Adrenal gland (tissue), 5 donors: ENCODE data around the gene LRRC75A.

ENCODE experiments used
- POLR2A ChIP-seq, 2 donors: fragments of 450-650 bp; IDR thresholded peaks; one replicate each; pipeline ENCODE4 v1.6.1; 2017; ENCODE audit warnings: antibody characterized with exemption in 2 of 2, mild to moderate bottlenecking in 2 of 2, moderate library complexity in 1 of 2
- TF ChIP-seq, protein P1 (sequence below), 6 experiments: fragments of 450-650 bp in 4 of 6; fragments of 200-600 bp in 2 of 6; sonication (generic) in 1 of 6; IDR thresholded peaks; 1 replicate in 5 of 6; 2 replicates in 1 of 6; pipeline versions ENCODE4 v1.5.1 to v1.8.0; 2016 to 2021; ENCODE audit warnings: antibody characterized with exemption in 6 of 6, mild to moderate bottlenecking in 2 of 6, moderate library complexity in 1 of 6
- donor health status: DM: no; HTN: no; CAD: no.

DNA sequence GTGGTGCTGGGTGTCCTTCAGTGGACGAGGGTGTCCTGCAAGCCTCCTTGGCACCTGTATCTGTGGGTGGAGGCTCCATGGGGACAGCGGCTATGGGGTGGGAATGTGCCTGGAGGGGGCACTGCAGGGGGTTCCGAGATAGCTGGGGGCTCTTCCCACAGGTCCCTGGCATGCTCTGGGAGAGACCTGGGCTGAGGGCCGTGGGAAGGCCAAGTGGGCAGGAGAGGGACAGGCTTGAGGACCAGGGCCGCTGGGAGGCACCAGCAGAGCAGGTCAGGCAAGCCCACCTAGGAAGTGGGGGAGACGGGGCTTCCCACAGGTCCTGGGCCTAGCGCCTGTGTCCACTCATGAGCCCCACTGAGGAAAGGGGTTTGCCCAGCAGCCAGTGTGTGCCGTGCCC lies 9.7 kb downstream of the LRRC75A start:
- TF ChIP-seq, protein P1, sequence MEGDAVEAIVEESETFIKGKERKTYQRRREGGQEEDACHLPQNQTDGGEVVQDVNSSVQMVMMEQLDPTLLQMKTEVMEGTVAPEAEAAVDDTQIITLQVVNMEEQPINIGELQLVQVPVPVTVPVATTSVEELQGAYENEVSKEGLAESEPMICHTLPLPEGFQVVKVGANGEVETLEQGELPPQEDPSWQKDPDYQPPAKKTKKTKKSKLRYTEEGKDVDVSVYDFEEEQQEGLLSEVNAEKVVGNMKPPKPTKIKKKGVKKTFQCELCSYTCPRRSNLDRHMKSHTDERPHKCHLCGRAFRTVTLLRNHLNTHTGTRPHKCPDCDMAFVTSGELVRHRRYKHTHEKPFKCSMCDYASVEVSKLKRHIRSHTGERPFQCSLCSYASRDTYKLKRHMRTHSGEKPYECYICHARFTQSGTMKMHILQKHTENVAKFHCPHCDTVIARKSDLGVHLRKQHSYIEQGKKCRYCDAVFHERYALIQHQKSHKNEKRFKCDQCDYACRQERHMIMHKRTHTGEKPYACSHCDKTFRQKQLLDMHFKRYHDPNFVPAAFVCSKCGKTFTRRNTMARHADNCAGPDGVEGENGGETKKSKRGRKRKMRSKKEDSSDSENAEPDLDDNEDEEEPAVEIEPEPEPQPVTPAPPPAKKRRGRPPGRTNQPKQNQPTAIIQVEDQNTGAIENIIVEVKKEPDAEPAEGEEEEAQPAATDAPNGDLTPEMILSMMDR (IDR thresholded peaks at IDR 0.05) = no peak
- TF ChIP-seq POLR2A (IDR thresholded peaks at IDR 0.05) = no peak
